Neural cell (in vitro differentiated cells): ENCODE results near the gene VAX1. TPM values are rescaled to one million over a fixed set of nuclear protein-coding genes. Genes with fewer than 3 reads are reported as not detected.
A peak's percentile ranks its signal among the peaks of the same experiment; 100 is the strongest.

Experiments used
- H2AFZ ChIP-seq: fragments of 200-600, 300-800 bp; sonication (generic), shearing (Covaris generic); 2 replicates; pipeline ENCODE4 v1.6.0; 2014; ENCODE audit warnings: low read depth, mild to moderate bottlenecking, antibody characterized with exemption, low read length, moderate library complexity
- H3F3A ChIP-seq: fragments of 200-600 bp; shearing (Covaris generic); 2 replicates; pipeline ENCODE4 v1.6.1; 2016; ENCODE audit warnings: mild to moderate bottlenecking, moderate library complexity, mixed read lengths, antibody characterized with exemption, low read length; ENCODE audit not compliant: insufficient read depth, poor library complexity, severe bottlenecking
- H3K27ac ChIP-seq: fragments of 200-600, 300-800 bp; sonication (generic), shearing (Covaris generic); 2 replicates; pipeline ENCODE4 v1.5.1; 2014; ENCODE audit warnings: mild to moderate bottlenecking, low read length, moderate library complexity
- H3K27me3 ChIP-seq: fragments of 300-800, 200-600 bp; sonication (generic), shearing (Covaris generic); 2 replicates; pipeline ENCODE4 v1.6.0; 2014; ENCODE audit warnings: mild to moderate bottlenecking, low read depth, low read length, moderate library complexity; ENCODE audit not compliant: insufficient read depth
- H3K36me3 ChIP-seq: fragments of 300-800, 200-600 bp; sonication (generic), shearing (Covaris generic); 2 replicates; pipeline ENCODE4 v1.5.1; 2014; ENCODE audit warnings: mild to moderate bottlenecking, antibody characterized with exemption, low read length, moderate library complexity; ENCODE audit not compliant: insufficient read depth
- H3K4me2 ChIP-seq: fragments of 300-800, 200-600 bp; sonication (generic), shearing (Covaris generic); 2 replicates; pipeline ENCODE4 v1.6.0; 2014; ENCODE audit warnings: mild to moderate bottlenecking, low read length
- H3K4me3 ChIP-seq: fragments of 300-800, 200-600 bp; sonication (generic), shearing (Covaris generic); 2 replicates; pipeline ENCODE4 v1.5.1; 2014; ENCODE audit warnings: mild to moderate bottlenecking, low read length, moderate library complexity
- H3K79me2 ChIP-seq: fragments of 200-600 bp; shearing (Covaris generic); replicated peaks from 2 replicates; pipeline ENCODE4 v1.6.0; 2014; ENCODE audit warnings: mild to moderate bottlenecking, low read length, moderate library complexity; ENCODE audit not compliant: insufficient read depth
- H3K9ac ChIP-seq: fragments of 300-800, 200-600 bp; sonication (generic), shearing (Covaris generic); 2 replicates; pipeline ENCODE4 v1.6.1; 2016; ENCODE audit warnings: mild to moderate bottlenecking, low read length, mixed read lengths
- H3K9me2 ChIP-seq: fragments of 200-600 bp; shearing (Covaris generic); 2 replicates; pipeline ENCODE4 v1.6.1; 2016; ENCODE audit warnings: mild to moderate bottlenecking, low read length, mixed read lengths; ENCODE audit not compliant: insufficient read depth
- H3K9me3 ChIP-seq: fragments of 200-600, 300-800 bp; sonication (generic), shearing (Covaris generic); 2 replicates; pipeline ENCODE4 v1.6.1; 2016; ENCODE audit warnings: mild to moderate bottlenecking, mixed run types, low read length, moderate library complexity, mixed read lengths
- H4K20me1 ChIP-seq: fragments of 200-600 bp; shearing (Covaris generic); 2 replicates; pipeline ENCODE4 v1.6.1; 2016; ENCODE audit warnings: mild to moderate bottlenecking, mixed run types; ENCODE audit not compliant: insufficient read depth
- EP300 ChIP-seq: fragments of 450-650 bp; conservative IDR thresholded peaks from 2 replicates; pipeline ENCODE4 v1.6.1; 2014; ENCODE audit warnings: antibody characterized with exemption, mild to moderate bottlenecking, moderate library complexity; ENCODE audit not compliant: poor library complexity, severe bottlenecking
- EZH2 ChIP-seq: fragments of 200-600, 300-800 bp; shearing (Covaris generic), sonication (generic); IDR thresholded peaks from 2 replicates; pipeline ENCODE4 v1.6.1; 2014; ENCODE audit warnings: antibody characterized with exemption, low read length, borderline replicate concordance, mild to moderate bottlenecking; ENCODE audit not compliant: insufficient read depth, poor library complexity, severe bottlenecking
- MXI1 ChIP-seq: fragments of 450-650 bp; conservative IDR thresholded peaks from 2 replicates; pipeline ENCODE4 v1.6.1; 2014; ENCODE audit warnings: antibody characterized with exemption, mild to moderate bottlenecking; ENCODE audit not compliant: poor library complexity, severe bottlenecking
- POLR2AphosphoS5 ChIP-seq: IDR thresholded peaks from 2 replicates; pipeline ENCODE4 v1.6.1; 2012
- RAD21 ChIP-seq: fragments of 450-650 bp; conservative IDR thresholded peaks from 2 replicates; pipeline ENCODE4 v1.6.1; 2014; ENCODE audit warnings: antibody characterized with exemption, mild to moderate bottlenecking, moderate library complexity
- REST ChIP-seq: IDR thresholded peaks from 2 replicates; pipeline ENCODE4 v1.6.1; 2012; ENCODE audit warnings: borderline replicate concordance
- SMC3 ChIP-seq: fragments of 450-650 bp; conservative IDR thresholded peaks from 2 replicates; pipeline ENCODE4 v1.6.1; 2014; ENCODE audit warnings: antibody characterized with exemption, mild to moderate bottlenecking, moderate library complexity; ENCODE audit not compliant: poor library complexity
- TAF1 ChIP-seq: IDR thresholded peaks from 2 replicates; pipeline ENCODE4 v1.6.1; 2012; ENCODE audit warnings: low read depth
- polyA plus RNA-seq: library from polyadenylated mRNA; depleted of rRNA; stranded (reverse); fragments of >200 nt; gene quantifications from 2 replicates; pipeline ENCODE4 v1.2.3, GENCODE V29; 2014
- TF ChIP-seq, protein P1 (sequence below): fragments of 450-650 bp; IDR thresholded peaks from 2 replicates; pipeline ENCODE4 v1.5.1; 2014; ENCODE audit warnings: antibody characterized with exemption, mild to moderate bottlenecking, moderate library complexity; ENCODE audit not compliant: poor library complexity, severe bottlenecking

VAX1 gene
- polyA plus RNA-seq, 1 donor from 2014 or later, result 0.63 TPM

- H3K4me2 ChIP-seq, result no peak overlapping the region
- H3K4me3 ChIP-seq, result no peak overlapping the region
These were observed 30.7 kb upstream of the VAX1 start for GRCh38 chr10:117168729-117169128.

GRCh38 chr10:117167789-117168674 lies 30.0 kb upstream of the VAX1 start:
- Histone ChIP-seq H4K20me1 (no peaks in the 10 kb centered on the region), H2AFZ (no peak overlapping the region), H3K4me2 (no peak overlapping the region), H3K36me3 (no peaks in the 10 kb centered on the region), H3K9me3 (no peaks in the 10 kb centered on the region), H3F3A (no peaks in the 10 kb centered on the region), H3K79me2 (no peaks in the 10 kb centered on the region), H3K27ac (no peak overlapping the region), H3K9ac (no peak overlapping the region), H3K4me3 (peak overlapping the region; percentile 55), H3K9me2 (no peaks in the 10 kb centered on the region), H3K27me3 (peaks cover 74% of the 10 kb centered on the region)
- TF ChIP-seq, protein P1, sequence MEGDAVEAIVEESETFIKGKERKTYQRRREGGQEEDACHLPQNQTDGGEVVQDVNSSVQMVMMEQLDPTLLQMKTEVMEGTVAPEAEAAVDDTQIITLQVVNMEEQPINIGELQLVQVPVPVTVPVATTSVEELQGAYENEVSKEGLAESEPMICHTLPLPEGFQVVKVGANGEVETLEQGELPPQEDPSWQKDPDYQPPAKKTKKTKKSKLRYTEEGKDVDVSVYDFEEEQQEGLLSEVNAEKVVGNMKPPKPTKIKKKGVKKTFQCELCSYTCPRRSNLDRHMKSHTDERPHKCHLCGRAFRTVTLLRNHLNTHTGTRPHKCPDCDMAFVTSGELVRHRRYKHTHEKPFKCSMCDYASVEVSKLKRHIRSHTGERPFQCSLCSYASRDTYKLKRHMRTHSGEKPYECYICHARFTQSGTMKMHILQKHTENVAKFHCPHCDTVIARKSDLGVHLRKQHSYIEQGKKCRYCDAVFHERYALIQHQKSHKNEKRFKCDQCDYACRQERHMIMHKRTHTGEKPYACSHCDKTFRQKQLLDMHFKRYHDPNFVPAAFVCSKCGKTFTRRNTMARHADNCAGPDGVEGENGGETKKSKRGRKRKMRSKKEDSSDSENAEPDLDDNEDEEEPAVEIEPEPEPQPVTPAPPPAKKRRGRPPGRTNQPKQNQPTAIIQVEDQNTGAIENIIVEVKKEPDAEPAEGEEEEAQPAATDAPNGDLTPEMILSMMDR, result peak; percentile 81
- no peak for TF ChIP-seq POLR2AphosphoS5
- TF ChIP-seq SMC3, result peak; percentile 76
- no peak for TF ChIP-seq EP300
- TF ChIP-seq RAD21, result peak; percentile 61
- TF ChIP-seq REST, result no peak

More at GRCh38 chr10:117168729-117169128, 30.7 kb upstream of the VAX1 start:
- Histone ChIP-seq H3K9me3 (no peaks in the 10 kb centered on the region), H3K27ac (no peak overlapping the region), H3K27me3 (peaks cover 67% of the 10 kb centered on the region), H3K9me2 (no peaks in the 10 kb centered on the region), H3K9ac (no peak overlapping the region), H3F3A (no peaks in the 10 kb centered on the region), H3K79me2 (no peaks in the 10 kb centered on the region), H3K36me3 (no peaks in the 10 kb centered on the region), H2AFZ (no peak overlapping the region), H4K20me1 (no peaks in the 10 kb centered on the region)
- TF ChIP-seq, protein P1, result no peak
- TF ChIP-seq EZH2 (no peak), REST (no peak), POLR2AphosphoS5 (no peak), TAF1 (no peak), RAD21 (no peak), SMC3 (no peak), MXI1 (no peak), EP300 (no peak)
